B cell (primary cell): ENCODE results near the gene WDR1.

Source experiments
- EZH2 ChIP-seq: IDR thresholded peaks from 2 replicates; pipeline ENCODE4 v1.6.1; 2012; ENCODE audit warnings: borderline replicate concordance, low read depth, mild to moderate bottlenecking, moderate library complexity, low read length; ENCODE audit not compliant: insufficient read depth, poor library complexity, severe bottlenecking
- TF ChIP-seq, protein P1 (sequence below): fragments of 200-600 bp; IDR thresholded peaks from one replicate; pipeline ENCODE4 v1.8.0; 2022; ENCODE audit warnings: antibody characterized with exemption, mild to moderate bottlenecking

DNA sequence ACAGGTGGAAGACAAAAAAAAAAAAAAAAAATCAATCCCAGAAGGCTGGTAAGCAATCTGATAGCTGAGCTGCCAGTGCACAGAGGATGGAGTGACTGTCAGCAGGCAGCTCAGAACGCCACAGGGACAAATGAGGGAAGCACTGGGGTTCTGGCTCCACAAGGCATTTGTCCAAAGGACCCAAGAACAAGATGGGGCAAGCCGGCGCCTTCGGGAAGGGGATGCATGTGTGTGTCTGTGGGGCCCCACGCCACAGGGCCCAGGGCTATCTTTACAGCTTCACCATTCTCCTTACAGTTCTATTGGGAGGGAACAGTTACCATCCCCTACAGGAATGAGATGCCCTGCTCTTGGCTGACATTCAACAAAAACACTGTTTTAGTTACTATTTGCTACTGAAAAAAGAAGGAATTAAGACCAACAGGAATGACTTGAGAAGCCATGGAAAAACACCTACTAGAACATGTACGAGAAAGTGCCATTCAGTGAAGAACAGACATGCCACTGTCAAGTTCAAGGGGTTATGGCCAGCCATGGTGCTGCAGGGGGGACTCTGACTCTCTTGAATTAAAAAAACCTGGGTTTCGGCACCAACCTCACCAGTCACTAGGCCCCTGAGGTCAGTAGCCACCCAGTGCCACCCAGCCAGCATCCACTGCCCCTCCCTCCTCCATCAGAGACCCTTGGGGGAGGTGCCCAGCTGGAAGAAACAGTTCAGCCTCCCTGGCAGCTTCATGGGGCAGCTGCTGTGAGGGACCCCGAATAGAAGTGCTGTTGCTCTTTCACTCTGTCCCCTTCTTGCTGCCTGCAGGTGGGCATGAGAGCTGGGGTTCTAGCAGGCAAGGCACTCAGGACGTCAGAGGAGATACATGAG lies 18.5 kb downstream of the WDR1 start:
- TF ChIP-seq, protein P1, sequence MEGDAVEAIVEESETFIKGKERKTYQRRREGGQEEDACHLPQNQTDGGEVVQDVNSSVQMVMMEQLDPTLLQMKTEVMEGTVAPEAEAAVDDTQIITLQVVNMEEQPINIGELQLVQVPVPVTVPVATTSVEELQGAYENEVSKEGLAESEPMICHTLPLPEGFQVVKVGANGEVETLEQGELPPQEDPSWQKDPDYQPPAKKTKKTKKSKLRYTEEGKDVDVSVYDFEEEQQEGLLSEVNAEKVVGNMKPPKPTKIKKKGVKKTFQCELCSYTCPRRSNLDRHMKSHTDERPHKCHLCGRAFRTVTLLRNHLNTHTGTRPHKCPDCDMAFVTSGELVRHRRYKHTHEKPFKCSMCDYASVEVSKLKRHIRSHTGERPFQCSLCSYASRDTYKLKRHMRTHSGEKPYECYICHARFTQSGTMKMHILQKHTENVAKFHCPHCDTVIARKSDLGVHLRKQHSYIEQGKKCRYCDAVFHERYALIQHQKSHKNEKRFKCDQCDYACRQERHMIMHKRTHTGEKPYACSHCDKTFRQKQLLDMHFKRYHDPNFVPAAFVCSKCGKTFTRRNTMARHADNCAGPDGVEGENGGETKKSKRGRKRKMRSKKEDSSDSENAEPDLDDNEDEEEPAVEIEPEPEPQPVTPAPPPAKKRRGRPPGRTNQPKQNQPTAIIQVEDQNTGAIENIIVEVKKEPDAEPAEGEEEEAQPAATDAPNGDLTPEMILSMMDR = no peak
- no peak for TF ChIP-seq EZH2
